ENCODE data around the gene ADAM11.

Gene ADAM11

GRCh38 chr17:44779211-44780025 is 20.6 kb downstream of the ADAM11 start (continued):
- TF ChIP-seq PBX3 (CRISPR knock-in tag; IDR thresholded peaks at IDR 0.05) (peak; percentile 80; the same call in 1 of the 2 replicates), ZNF600 (tag by site-specific recombination; IDR thresholded peaks at IDR 0.05) (peak; percentile 96), PRDM10 (tag by site-specific recombination; IDR thresholded peaks at IDR 0.05) (peak; percentile 51), BCL11A (tag by site-specific recombination; IDR thresholded peaks at IDR 0.05; ENCODE audit: low read depth) (peak; percentile 24; the same call in 1 of the 2 replicates), ZNF791 (tag by site-specific recombination; IDR thresholded peaks at IDR 0.05) (no peak), ZBTB48 (tag by site-specific recombination; IDR thresholded peaks at IDR 0.05) (no peak), ZNF24 (tag by site-specific recombination; IDR thresholded peaks at IDR 0.05) (peak; percentile 63; the same call in 1 of the 2 replicates), GLIS2 (tag by site-specific recombination; IDR thresholded peaks at IDR 0.05) (peak; percentile 93), HIC1 (tag by site-specific recombination; IDR thresholded peaks at IDR 0.05) (peak; percentile 57; the same call in 1 of the 2 replicates), ZBTB20 (tag by site-specific recombination; IDR thresholded peaks at IDR 0.05) (peak; percentile 23; the same call in 1 of the 2 replicates), ZNF2 (tag by site-specific recombination; IDR thresholded peaks at IDR 0.05) (peak; percentile 77; the same call in 1 of the 2 replicates), ZNF501 (tag by site-specific recombination; IDR thresholded peaks at IDR 0.05) (0 out of 2 replicates have a peak, but pooled peaks have one; percentile 59), YY1 (tag by site-specific recombination; IDR thresholded peaks at IDR 0.05) (no peak), ZNF146 (tag by site-specific recombination; IDR thresholded peaks at IDR 0.05) (no peak), ZNF416 (tag by site-specific recombination; IDR thresholded peaks at IDR 0.05) (no peak), ZNF350 (tag by site-specific recombination; IDR thresholded peaks at IDR 0.05) (no peak), RBAK (tag by site-specific recombination; IDR thresholded peaks at IDR 0.05) (no peak), ZNF48 (tag by site-specific recombination; IDR thresholded peaks at IDR 0.05) (no peak), ZNF366 (tag by site-specific recombination; conservative IDR thresholded peaks at IDR 0.05) (peak; percentile 57), ZNF391 (tag by site-specific recombination; IDR thresholded peaks at IDR 0.05; ENCODE audit: borderline replicate concordance, low read depth) (peak; percentile 64; the same call in 1 of the 2 replicates), SCRT1 (tag by site-specific recombination; IDR thresholded peaks at IDR 0.05; ENCODE audit: borderline replicate concordance) (no peak)
